AG08395 (cell line): Measurements from ENCODE around the gene COL4A2.

Source experiments
- DNase-seq: peaks from one replicate; pipeline ENCODE4 v3.0.0; 2012; ENCODE audit warnings: mixed read lengths, low spot score

Gene COL4A2

GRCh38 chr13:110322126-110322827 is 15.2 kb downstream of the COL4A2 start:
- no peak for DNase-seq

DNA sequence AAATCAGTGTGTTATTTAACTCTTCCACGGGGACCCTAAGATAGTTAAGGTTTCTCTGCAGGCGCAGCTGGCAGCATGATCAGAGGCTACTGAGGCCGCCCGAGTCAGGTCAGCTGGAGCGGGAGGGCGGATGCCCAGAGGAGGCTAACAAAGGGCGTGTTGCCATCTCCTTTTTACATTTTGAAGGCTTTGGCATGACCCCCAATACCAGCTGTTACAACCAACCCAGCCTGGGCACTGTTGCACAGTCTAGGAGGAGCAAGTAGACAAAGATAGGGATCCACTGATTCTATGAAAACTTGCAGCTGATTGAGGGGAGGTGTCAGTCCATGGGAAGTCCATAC is 15.7 kb downstream of the COL4A2 start:
- DNase-seq = no peak

DNA sequence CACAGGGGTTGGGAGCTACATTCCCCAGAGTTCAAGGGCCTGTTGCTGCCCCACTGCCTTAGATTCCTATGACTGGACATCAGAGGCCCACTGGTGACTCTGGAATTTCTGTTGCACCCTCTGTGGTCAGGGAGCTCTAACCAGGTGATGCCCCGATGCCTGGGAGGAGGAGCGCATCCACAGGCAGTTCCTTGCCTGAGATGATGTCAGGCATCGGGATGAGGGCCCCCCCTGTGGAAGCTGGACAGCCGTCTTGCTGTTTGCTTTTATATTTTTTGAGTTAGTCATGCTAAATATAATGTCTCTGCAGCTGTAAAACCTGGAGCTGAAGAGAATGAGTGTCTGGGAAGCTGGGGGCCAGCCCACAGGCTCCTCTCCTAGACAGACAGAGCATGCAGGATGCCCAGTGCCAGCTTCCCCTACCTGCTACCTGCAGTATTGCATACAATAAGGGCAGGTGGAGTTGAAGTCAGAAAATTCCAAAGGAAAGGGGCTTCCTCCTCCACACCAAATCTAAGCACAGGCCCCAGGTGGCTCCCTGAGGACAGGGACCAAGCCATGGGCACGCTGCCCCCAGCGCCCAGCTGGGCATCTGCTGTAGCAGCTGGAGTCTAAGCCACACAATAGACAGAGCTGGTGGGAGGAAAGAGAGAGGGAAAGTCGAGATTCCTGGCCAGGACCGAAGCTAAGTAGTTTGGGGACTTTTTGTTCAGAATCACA is 16.2 kb downstream of the COL4A2 start:
- DNase-seq = peak; percentile 77

DNA sequence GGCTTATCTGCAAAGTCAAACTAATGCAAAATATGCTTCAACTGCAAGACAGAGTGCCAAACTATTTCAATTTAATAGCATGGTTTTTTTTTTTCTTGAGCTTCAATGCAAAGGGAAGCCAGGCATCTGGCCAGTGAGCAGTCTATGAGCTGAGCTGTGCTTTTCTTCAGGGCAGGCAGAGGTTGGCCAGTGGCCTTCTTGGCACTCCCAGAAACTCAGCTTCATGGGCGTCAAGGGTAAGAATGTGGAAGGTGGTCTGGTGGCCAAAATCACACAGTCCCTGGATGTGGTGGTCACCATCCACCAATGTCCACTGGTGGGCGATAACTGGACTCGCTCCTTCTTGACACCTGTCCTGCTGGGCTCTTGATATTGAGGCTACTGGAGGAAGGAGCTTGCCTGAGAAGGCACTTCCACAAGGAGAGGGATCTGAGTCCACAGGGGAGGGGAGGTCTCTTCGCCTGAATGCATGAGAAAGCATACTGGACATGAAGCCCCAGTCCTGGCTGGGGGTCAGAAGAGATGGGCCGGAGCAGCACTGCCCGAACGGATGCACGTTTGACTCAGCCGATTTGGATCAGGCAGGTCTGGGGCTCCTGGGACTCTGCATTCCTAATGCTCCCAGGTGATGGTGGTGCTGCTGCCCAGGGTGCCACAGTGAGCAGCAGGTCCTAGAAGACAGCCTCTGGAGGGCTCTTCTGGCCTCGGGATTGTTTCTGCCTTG is 17.1 kb downstream of the COL4A2 start:
- no peak for DNase-seq

GRCh38 chr13:110326263-110326904 is 19.3 kb downstream of the COL4A2 start:
- no peak for DNase-seq

GRCh38 chr13:110327051-110327721 is 20.1 kb downstream of the COL4A2 start:
- DNase-seq = no peak

DNA sequence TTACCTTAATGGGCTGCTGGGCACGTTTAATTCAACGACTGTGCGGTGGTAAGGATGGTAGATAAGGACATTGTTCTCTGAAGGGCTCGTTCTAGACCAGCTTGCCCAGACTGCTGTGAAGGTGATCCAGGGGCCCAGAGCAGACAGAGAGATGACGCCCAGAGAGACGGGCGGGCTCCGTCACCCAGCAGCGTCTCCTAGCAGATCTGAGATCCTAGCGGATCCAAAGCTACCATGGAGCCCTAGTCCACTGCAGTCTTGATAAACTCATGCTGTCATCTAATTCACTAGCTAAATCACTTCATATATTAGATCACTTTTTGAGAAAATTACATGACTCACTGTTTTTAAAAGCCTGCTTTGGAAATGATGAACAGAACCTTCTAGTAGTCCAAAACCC is 21.5 kb downstream of the COL4A2 start:
- no peak for DNase-seq

DNA sequence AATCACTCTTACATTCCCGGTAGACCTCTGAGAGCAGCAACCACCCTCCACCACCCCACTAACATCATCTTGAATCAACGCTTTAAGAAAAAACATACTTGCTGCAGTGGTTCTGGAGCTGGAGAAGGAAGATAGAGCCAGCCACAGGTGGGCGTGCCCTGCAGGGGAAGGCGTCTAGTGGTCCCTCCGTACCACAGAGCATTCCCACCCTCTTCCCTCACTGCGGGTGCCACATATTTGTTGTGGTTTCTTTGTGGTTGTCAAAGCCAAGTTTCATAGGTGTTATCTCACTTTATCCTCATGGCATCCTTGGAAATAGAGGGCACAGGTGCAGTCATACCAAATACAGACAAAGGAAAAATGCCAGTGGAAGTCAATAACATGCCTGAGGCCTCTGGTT is 22.2 kb downstream of the COL4A2 start:
- no peak for DNase-seq

- no peak for DNase-seq
Measured at GRCh38 chr13:110329798-110330461, 22.8 kb downstream of the COL4A2 start.

GRCh38 chr13:110330491-110331011 is 23.5 kb downstream of the COL4A2 start:
- peak; percentile 85 for DNase-seq

- peak; percentile 58 for DNase-seq
Measured at GRCh38 chr13:110331362-110331761, 24.3 kb downstream of the COL4A2 start.

GRCh38 chr13:110332750-110333149 is 25.7 kb downstream of the COL4A2 start:
- DNase-seq = no peak

GRCh38 chr13:110333837-110334236 is 26.8 kb downstream of the COL4A2 start:
- DNase-seq = no peak

DNA sequence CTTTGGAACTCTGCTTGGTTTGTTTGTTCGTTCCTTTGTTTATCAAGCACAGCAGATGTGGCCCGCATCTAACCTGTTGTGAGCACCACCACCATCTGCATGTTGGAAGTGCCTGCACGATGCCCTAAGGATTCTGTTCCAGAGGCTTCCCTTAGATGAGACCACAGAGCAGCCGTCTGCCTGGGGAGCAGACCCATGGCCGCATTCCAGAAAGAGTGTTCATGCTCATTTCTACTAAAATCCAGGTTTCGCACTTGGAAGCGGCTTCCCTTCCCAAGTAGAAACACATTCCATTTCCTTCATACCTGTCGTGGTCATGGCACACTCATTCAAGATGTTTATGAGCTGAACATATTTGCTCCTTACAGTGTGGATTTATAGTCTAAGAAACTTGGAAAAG is 27.2 kb downstream of the COL4A2 start:
- no peak for DNase-seq

GRCh38 chr13:110334841-110335490 is 27.9 kb downstream of the COL4A2 start:
- no peak for DNase-seq

GRCh38 chr13:110336108-110336507 is 29.0 kb downstream of the COL4A2 start:
- DNase-seq = no peak

GRCh38 chr13:110336681-110337080 is 29.6 kb downstream of the COL4A2 start:
- no peak for DNase-seq

DNA sequence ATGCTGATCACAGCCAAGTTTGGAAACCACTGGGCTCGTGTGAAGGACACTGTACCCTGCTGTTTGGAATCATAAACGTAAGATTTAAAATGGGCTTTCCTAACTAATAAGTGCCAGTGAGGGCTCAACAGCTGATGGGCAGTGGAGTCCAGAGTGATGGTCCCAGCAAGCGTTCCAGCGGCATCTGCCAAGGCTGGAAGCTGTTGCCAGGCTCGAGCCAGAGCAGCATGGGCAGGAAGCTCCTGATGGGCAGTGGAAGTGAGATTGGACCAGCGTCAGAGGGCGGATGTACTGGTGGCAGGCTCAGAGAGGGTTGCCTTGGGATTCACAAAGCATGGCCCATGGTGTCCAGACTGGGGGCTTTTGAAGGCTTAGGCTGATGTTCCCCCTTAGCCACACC is 30.2 kb downstream of the COL4A2 start:
- DNase-seq = no peak

GRCh38 chr13:110338441-110339101 is 31.5 kb downstream of the COL4A2 start:
- DNase-seq = peak; percentile 67

- no peak for DNase-seq
Measured at GRCh38 chr13:110339263-110339662, 32.2 kb downstream of the COL4A2 start.
